Activated CD4-positive, alpha-beta T cell treated with anti-CD3 and anti-CD28 coated beads, Interleukin-2, amount 10 ng/mL, durations not matched to agents 24 days and 14 days (primary cell): ENCODE data around the gene UGT1A5. TPM values are rescaled to one million over a fixed set of nuclear protein-coding genes. Genes with fewer than 3 reads are reported as not detected.

Experiments
- DNase-seq: peaks from one replicate; pipeline ENCODE4 v3.0.0; 2022
- H3K27ac Mint-ChIP-seq: one replicate; pipeline ENCODE4 v1.8.0; 2022; ENCODE audit warnings: mild to moderate bottlenecking, mixed read lengths
- H3K27me3 Mint-ChIP-seq: one replicate; pipeline ENCODE4 v1.8.0; 2022; ENCODE audit warnings: mixed read lengths
- H3K36me3 Mint-ChIP-seq: one replicate; pipeline ENCODE4 v1.8.0; 2022; ENCODE audit warnings: low read depth, mild to moderate bottlenecking, mixed read lengths
- H3K4me1 Mint-ChIP-seq: one replicate; pipeline ENCODE4 v1.8.0; 2021; ENCODE audit warnings: mixed read lengths
- H3K4me3 Mint-ChIP-seq: one replicate; pipeline ENCODE4 v1.8.0; 2022; ENCODE audit warnings: mild to moderate bottlenecking, moderate library complexity, mixed read lengths
- H3K9me3 Mint-ChIP-seq: one replicate; pipeline ENCODE4 v1.8.0; 2021; ENCODE audit warnings: mixed read lengths
- intact Hi-C: fragments of 100-400 bp; cut with micrococcal nuclease; formaldehyde crosslinking; loops from one replicate; pipeline ENCODE4 v1.15.1; 2023
- total RNA-seq: library from RNA; stranded (reverse); gene quantifications from 2 replicates; pipeline ENCODE4 v1.2.3, GENCODE V29; 2022

UGT1A5 gene
- total RNA-seq, 1 donor from 2014 or later, result not detected

DNA sequence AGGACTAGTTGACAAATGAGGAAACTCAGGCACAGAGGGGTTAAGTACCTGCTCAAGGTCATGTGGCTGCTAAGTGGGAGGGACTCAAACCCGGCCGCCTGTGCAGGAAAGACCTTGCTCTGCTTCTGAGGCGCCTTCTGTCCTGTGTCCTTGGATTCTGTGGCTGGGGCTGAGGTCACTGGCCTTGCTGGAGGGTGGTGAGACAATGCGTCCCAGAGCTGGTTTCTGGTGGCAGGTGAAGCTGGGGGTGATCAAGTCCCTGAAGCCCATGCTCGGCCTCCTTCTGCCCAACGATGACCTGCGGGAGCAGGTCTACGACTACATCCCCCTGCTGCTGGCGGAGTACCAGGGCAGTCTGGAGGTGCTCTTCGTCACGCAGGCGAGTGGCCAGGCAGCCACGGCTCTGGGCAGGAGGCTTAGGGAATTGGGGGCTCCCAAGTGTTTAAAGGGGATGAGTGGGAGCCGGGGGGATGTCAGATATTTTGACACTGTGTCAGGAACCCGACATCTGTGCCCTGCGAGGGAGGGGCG, 81.5 kb downstream of the UGT1A5 start:
- no peaks in the 10 kb centered on the region for H3K9me3 Mint-ChIP-seq
- no peaks in the 10 kb centered on the region for H3K4me1 Mint-ChIP-seq
- DNase-seq, result no peak
- no peaks in the 10 kb centered on the region for H3K27me3 Mint-ChIP-seq
- no peak overlapping the region for H3K27ac Mint-ChIP-seq
- no peaks in the 10 kb centered on the region for H3K36me3 Mint-ChIP-seq
- intact Hi-C loops, result no loop called here
- H3K4me3 Mint-ChIP-seq, result no peak overlapping the region

DNA sequence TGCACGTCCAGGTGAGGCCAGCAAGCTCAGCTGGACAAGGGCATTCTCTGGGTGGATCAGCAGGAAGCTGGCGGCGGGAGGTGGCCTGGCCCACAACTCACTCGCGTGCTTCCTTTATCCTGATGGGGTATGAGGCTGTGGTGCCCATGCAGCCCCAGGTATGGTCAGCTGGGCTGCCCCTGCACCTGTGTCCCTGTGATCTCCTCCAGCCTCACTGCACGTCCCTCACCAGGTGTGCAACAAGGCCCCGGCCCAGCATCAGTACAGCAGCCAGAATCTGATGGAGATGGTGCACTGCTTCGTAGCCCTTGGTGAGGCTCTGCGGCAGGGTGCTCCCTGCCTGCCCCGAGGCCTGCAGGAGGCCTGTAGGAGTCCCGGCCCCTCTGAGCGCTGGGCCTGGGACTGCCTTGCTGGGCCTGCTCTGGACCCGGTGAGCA, 83.0 kb downstream of the UGT1A5 start:
- Mint-ChIP-seq H3K36me3 (no peaks in the 10 kb centered on the region), H3K4me1 (no peaks in the 10 kb centered on the region), H3K27me3 (no peaks in the 10 kb centered on the region), H3K4me3 (no peak overlapping the region), H3K27ac (no peak overlapping the region), H3K9me3 (no peaks in the 10 kb centered on the region)
- intact Hi-C loops, result no loop called here
- DNase-seq, result no peak

DNA sequence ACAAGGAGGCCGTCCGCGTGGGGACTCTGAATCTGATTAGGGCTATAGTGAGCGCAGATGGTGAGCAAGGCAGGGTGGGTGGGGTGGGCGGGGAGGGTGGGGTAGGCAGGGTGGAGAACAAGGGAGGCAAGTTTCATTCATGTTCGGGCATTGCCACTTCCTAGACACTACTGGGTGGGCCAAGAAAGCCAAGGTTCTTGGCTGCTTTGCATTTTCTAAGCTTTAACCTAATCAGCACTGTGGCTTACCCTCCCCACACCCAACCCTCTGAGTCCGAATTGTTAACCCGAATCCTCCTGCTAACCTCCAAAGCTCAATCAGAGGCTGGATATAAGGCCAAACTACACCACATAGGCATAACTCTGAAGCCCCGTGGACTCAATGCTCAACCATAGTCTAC, 83.5 kb downstream of the UGT1A5 start:
- Mint-ChIP-seq H3K36me3 (no peaks in the 10 kb centered on the region), H3K9me3 (no peaks in the 10 kb centered on the region), H3K27ac (no peak overlapping the region), H3K27me3 (no peaks in the 10 kb centered on the region), H3K4me1 (no peaks in the 10 kb centered on the region), H3K4me3 (no peak overlapping the region)
- no peak for DNase-seq
- intact Hi-C loops, result no loop called here

DNA sequence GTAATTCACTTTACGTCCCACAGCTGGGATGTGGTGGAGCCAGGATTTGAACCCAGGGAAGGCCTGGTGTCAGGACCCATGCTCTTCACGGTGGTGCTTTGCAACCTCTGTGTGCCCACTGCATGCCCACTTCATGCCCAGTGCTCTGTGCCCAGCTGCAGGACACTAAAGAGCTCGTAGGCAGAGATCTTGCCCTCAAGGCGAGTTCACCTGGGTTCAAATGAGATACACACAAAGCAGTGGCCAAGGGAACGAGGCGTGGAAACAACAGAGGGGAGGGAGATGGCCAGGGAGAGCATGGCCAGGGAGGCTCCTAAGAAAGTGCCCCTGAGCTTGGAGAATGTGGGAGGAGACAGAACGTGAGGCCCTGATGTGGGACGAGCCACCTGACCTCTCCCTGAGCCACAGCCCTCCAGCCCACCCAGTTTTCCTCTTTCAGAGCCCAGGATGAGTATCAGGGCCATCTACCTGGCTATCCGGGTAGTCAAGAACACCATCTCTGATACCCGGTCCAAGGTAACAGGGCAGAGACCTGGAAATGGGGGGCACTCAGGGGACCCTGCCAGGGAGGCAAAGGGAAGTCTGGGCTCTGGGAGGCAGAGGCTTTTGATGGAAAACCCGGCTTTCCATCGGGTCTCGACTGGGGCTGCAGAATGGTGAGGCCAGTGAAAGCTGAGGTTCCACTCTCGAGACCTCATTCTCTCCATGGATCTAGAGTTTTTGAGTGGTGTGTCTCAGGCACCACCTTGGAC, 85.8 kb downstream of the UGT1A5 start:
- no peaks in the 10 kb centered on the region for H3K36me3 Mint-ChIP-seq
- H3K27me3 Mint-ChIP-seq, result no peaks in the 10 kb centered on the region
- no peaks in the 10 kb centered on the region for H3K4me1 Mint-ChIP-seq
- no peak for DNase-seq
- H3K4me3 Mint-ChIP-seq, result no peak overlapping the region
- intact Hi-C loops, result no loop called here
- no peaks in the 10 kb centered on the region for H3K9me3 Mint-ChIP-seq
- no peak overlapping the region for H3K27ac Mint-ChIP-seq

DNA sequence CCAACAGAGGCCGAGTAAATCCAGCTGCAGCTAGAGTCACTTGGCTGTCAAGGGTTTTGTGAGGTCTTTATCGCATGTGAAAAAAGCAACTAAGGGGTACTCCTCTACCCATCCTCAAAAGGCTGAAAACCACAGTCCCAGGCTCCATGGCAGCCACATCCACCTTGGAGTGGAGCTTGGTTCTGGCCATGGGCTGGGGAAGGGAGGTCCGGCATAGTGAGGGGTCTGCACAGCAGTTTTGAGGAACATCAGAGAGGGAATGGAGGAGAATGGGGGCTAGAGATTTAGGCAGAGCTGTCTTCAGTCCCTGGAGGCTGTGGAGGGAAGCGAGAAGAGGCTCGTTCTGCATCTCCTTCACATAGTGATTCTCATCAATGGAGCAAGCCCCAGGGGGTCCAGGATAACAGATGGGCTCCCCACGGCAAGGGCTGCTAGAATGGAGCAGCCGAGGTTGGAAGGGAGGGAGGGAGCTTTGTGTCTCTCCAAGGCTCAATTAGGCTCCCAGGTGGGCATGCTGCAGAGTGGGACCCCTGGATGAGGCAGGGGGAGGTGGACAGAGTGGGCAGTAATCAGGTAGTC, 86.5 kb downstream of the UGT1A5 start:
- no peaks in the 10 kb centered on the region for H3K27me3 Mint-ChIP-seq

DNA sequence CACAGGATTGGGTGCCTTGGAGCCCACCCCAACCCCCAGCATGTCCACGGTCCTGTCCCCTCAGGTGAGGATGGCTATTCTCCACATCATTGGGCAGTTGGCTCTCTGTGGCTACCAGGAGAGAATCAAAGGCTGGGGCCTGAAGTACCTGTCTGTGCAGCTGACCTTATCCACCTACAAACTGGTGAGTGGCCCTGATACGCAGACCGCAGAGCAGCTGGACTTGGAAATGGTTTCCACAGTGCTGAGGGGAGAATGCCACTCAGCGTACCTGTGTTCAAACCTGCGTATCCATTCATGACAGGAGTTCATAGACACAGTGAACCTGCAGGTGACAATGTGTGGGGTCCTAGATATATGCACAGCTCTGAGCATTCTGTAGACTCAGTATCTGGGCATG, 87.0 kb downstream of the UGT1A5 start:
- no peaks in the 10 kb centered on the region for H3K36me3 Mint-ChIP-seq
- no peaks in the 10 kb centered on the region for H3K27me3 Mint-ChIP-seq
- no peaks in the 10 kb centered on the region for H3K4me1 Mint-ChIP-seq
- no peak overlapping the region for H3K4me3 Mint-ChIP-seq
- intact Hi-C loops, result no loop called here
- H3K27ac Mint-ChIP-seq, result no peak overlapping the region
- no peaks in the 10 kb centered on the region for H3K9me3 Mint-ChIP-seq
- no peak for DNase-seq

More for the DNA sequence above, 86.5 kb downstream of the UGT1A5 start:
- Mint-ChIP-seq H3K4me3 (no peak overlapping the region), H3K4me1 (no peaks in the 10 kb centered on the region), H3K9me3 (no peaks in the 10 kb centered on the region), H3K36me3 (no peaks in the 10 kb centered on the region), H3K27ac (no peak overlapping the region)
- no peak for DNase-seq
- intact Hi-C loops, result no loop called here

DNA sequence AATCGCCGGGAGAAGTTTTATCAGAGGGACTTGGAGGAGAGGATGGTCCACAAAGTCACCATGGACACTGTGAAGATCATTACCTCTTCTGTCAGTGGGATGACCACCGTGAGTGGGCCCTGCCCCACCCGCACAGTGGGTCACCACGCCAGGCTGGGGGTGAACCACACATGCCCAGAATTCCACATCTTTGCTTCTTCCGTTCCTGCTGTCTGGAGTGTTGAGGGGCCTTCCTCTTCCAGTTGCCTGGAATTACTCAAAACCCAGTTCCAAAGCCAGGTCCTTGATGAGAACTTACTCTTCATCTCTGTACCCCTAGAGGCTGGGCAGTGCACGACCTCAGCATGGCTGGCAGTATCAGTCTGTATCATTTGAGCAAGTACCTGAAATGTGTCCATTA, 87.5 kb downstream of the UGT1A5 start:
- peaks cover 2% of the 10 kb centered on the region for H3K27me3 Mint-ChIP-seq
- H3K9me3 Mint-ChIP-seq, result no peaks in the 10 kb centered on the region
- H3K4me1 Mint-ChIP-seq, result no peaks in the 10 kb centered on the region
- H3K27ac Mint-ChIP-seq, result no peak overlapping the region
- no peak for DNase-seq
- intact Hi-C loops, result no loop called here
- no peaks in the 10 kb centered on the region for H3K36me3 Mint-ChIP-seq
- no peak overlapping the region for H3K4me3 Mint-ChIP-seq

DNA sequence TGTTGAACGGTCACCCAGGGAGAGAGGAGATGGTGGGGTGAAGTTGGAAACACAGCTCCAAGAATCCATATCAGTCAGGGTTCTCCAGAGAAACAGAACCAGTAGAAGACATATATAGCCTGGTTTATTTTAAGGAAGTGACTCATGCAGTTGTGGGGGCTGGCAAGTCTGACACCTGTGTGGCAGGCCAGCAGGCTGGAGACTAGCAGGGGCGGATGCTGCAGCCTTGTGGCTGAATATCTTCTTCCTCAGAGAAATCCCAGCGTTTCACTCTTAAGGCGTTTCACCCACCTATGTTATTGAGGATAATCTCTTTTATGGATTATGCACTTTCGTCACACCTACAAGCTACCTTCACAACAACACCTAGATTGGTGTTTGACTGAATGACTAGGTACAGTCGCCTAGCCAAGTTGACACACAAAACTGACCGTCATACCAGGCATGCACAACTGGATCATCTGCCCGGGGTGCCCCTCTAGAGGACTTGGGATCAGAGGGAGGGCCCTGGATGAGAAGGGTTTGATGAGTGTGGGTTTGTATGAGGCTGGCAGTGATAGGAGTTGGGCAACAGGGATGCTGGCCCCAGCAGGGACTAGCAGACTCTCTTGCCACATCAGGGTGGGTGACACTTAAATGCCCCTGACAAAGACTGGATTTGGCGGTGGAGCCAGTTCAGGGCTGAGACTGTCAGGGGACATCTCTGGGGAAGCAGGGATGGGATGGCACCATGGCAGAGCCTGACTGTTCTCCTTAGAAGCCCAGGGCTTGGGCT, 88.8 kb downstream of the UGT1A5 start:
- Mint-ChIP-seq H3K36me3 (no peaks in the 10 kb centered on the region), H3K4me1 (no peaks in the 10 kb centered on the region), H3K9me3 (no peaks in the 10 kb centered on the region), H3K4me3 (no peak overlapping the region), H3K27me3 (peaks cover 2% of the 10 kb centered on the region), H3K27ac (no peak overlapping the region)
- intact Hi-C loops, result no loop called here
- DNase-seq, result no peak

DNA sequence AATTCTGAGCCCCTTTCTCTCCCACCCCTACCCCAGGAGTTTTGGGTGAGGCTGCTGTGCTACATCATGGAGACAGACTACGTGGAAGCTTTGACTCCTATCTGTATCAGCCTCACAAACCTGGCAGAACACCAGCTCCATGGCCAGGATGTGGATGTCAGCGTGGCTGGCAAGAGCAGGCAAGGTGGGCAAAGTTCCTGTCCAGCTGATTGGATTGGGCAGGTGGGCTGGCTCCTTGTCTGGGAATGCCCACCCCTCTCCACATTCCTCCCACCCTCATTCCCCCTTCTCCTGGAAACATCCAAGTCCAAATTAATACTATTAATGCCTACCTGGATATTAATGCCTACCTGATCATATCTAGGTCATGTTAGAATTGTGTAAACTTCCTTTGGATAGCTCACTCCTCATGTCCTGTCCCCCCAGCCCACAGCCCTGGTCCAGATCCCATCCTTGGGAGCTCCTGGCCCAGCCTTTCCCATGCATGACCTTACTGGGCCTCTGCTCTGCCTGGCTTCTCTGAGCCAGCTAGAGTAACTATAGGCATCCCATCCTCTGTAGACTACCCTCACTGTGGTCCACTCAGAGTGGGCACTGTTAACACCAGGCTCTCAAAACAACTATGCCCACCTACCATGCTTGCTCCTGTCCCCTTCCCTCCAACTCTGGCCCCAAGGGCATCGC, 89.6 kb downstream of the UGT1A5 start:
- no peak overlapping the region for H3K27ac Mint-ChIP-seq
- no peaks in the 10 kb centered on the region for H3K4me1 Mint-ChIP-seq
- no peaks in the 10 kb centered on the region for H3K36me3 Mint-ChIP-seq
- no peaks in the 10 kb centered on the region for H3K9me3 Mint-ChIP-seq
- peaks cover 2% of the 10 kb centered on the region for H3K27me3 Mint-ChIP-seq
- H3K4me3 Mint-ChIP-seq, result no peak overlapping the region
- no peak for DNase-seq
- intact Hi-C loops, result no loop called here

DNA sequence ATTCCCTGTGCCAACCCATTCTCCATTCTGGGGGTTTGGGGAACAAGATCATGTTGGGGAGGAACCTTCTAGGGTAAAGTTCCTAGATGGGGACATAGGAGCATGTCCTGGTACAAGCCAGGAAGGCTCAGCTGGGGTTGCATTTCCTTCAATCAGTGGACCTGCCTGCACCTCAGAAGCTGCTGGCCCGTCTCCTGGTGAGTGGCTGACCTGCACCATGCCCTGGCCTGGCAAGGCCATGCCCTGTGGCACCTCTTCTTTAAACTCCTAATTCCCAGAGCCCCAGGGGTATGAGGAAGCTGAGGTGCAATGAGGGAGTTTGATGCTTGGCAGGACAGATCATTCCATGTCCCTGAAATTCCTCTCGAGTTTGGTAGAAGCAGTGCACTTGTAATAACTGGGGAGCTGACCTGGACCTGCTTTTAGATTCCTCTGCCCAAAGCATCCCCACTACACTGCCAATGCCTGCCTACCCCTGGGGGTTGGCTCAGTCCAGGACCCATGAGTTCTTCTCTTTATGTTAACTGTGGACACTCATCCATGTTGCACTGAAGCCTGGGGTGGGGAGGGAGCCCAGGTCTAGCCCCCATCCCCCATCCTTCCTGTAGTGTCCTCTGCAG, 90.7 kb downstream of the UGT1A5 start:
- DNase-seq, result no peak
- no peaks in the 10 kb centered on the region for H3K36me3 Mint-ChIP-seq
- no peak overlapping the region for H3K4me3 Mint-ChIP-seq
- H3K4me1 Mint-ChIP-seq, result no peaks in the 10 kb centered on the region
- no peak overlapping the region for H3K27ac Mint-ChIP-seq
- intact Hi-C loops, result no loop called here
- H3K27me3 Mint-ChIP-seq, result peaks cover 2% of the 10 kb centered on the region
- no peaks in the 10 kb centered on the region for H3K9me3 Mint-ChIP-seq

DNA sequence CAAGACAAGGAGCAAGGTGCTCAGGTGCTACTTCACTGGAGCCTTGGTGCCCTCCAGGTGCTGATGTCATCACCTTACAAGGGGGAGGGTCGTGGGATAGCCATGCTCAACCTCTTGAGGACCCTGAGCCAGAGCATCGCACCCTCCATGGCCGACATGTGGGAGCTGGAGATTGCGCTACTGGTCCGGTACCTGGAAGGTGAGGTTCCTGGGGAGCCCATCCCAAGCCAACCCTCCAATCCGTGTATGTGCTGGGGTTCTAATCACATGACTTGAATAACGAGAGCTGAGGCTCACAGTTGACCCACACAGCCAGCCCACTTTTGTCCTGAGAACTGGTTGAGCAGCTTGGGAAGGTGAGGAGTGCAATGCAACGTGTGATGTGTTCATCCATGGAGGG, 91.3 kb downstream of the UGT1A5 start:
- intact Hi-C loops, result no loop called here
- H3K36me3 Mint-ChIP-seq, result no peaks in the 10 kb centered on the region
- no peak overlapping the region for H3K4me3 Mint-ChIP-seq
- H3K9me3 Mint-ChIP-seq, result no peaks in the 10 kb centered on the region
- no peak overlapping the region for H3K27ac Mint-ChIP-seq
- peaks cover 2% of the 10 kb centered on the region for H3K27me3 Mint-ChIP-seq
- no peak for DNase-seq
- H3K4me1 Mint-ChIP-seq, result no peaks in the 10 kb centered on the region

DNA sequence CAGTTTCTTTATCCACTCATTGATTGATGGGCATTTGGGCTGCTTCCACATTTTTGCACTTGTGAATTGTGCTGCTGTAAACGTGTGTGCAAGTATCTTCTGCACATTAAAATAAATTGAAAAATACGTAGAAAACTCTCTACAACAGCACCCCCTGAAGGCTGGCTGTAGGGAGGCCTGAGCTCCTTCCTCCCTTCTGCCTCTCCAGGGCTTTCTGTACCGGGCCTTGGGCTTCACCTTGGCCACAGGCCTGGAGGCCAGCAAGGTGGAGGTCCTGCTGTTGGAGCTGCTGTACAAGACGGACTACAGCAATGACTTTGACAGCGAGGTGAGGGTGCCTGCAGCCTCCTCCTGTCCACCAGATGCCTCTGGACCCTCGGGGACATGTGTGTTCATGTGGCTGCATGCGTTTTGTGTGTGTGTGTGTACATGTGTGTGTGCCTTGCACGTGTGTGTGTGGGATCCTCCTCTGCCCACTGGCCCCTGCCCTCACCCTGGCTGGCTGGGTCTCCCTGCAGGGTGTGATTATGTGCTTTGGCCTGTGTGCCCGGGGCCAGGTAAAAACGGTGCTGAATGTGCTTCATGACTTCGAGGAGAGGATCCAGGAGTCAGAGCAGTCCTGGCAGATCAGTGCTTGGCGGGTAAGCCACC, 94.6 kb downstream of the UGT1A5 start:
- H3K9me3 Mint-ChIP-seq, result no peaks in the 10 kb centered on the region
- no peak overlapping the region for H3K4me3 Mint-ChIP-seq
- DNase-seq, result no peak

More for the DNA sequence above, 94.6 kb downstream of the UGT1A5 start:
- intact Hi-C loops, result no loop called here
- no peak overlapping the region for H3K27ac Mint-ChIP-seq
- H3K4me1 Mint-ChIP-seq, result no peaks in the 10 kb centered on the region
- no peaks in the 10 kb centered on the region for H3K36me3 Mint-ChIP-seq
- peaks cover 4% of the 10 kb centered on the region for H3K27me3 Mint-ChIP-seq
